Heart left ventricle (tissue), 13 donors: Measurements from ENCODE around the gene KIRREL3.

Source experiments
- CTCF ChIP-seq, 12 donors: fragments of 200-600 bp; sonication (generic) in 4 of 12; IDR thresholded peaks; one replicate each; pipeline versions ENCODE4 v1.5.0 to v1.8.0; 2018 to 2022; ENCODE audit warnings: antibody characterized with exemption in 12 of 12, mild to moderate bottlenecking in 5 of 12
- POLR2A ChIP-seq, 2 donors: fragments of 450-650 bp; IDR thresholded peaks; one replicate each; pipeline ENCODE4 v1.6.1; 2017; ENCODE audit warnings: antibody characterized with exemption in 2 of 2, mild to moderate bottlenecking in 2 of 2, moderate library complexity in 2 of 2
- donor health status: ischemic (EF 13 %, LVEDD 7.1; RV severe dilation, severe dysfunction).
- donor health status: DM: no; HTN: yes; CAD: no.
- donor health status: DM: no; HTN: no; CAD: no.
- donor health status: ischemic (EF 25% LVEDD 6.9; RV normal size, moderate dysfunction).
- donor health status: ischemic (EF 25% LVEDD 5.7; RV mildly dilated, moderate dysfunction).
- donor health status: ischemic (EF 35%, LVEDD 5.7; RV mildly dilated, moderate dysfunction).
- donor health status: nonischemic (EF 11% LVEDD 7.7; RV severe dilation, severe dysfunction).
- donor health status: DM: yes; HTN: yes; CAD: no.
- donor health status: PGD.
- donor health status: ischemic (EF 29% LVEDD 5.4; RV normal size, mild dysfunction).
- donor health status: nonischemic (EF 23%, LVEDD 6.1; RV moderate dilation, normal function).

DNA sequence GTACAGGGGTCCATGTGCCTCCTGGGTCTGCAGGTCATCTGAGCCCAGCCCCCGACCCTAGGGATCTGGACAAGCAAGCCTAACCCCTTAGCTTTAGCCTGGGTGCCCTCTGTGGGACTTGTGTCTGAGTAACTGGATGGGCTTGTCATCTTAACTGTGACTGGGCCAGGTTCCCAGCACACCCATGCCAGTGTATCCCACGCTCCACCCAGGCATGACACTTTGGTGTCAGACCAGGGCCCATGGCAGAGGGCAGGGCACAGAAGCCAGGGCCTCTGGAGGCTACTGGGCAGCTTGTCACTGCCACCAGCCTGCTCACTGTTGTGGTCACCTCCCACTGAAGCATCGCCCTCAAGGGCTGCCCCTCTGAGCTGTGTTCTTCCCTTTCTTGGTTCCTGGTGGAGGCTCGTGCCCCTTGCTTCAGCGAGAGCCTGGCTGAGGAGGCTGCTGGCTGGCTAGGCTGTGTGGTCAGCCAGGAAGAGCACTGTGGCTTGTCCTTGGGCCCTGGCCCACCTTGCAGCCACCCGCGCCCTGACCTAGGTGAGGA lies 564.3 kb downstream of the KIRREL3 start:
- TF ChIP-seq CTCF (IDR thresholded peaks at IDR 0.05): no peak
- TF ChIP-seq POLR2A (IDR thresholded peaks at IDR 0.05): no peak
